Astrocyte of the spinal cord (primary cell): ENCODE results near the gene HS3ST5.
"Not testable (repeated sequence)": the region's sequence is repeated elsewhere in the genome, so short reads cannot be mapped to it uniquely, and the experiment has no call there.

Experiments
- DNase-seq: peaks from one replicate; pipeline ENCODE4 v3.0.0; 2011; ENCODE audit warnings: low read depth, low spot score
- H3K4me3 ChIP-seq: 2 replicates; pipeline ENCODE4 v1.5.1; 2011; ENCODE audit warnings: low read depth, mild to moderate bottlenecking, low read length, moderate library complexity
- CTCF ChIP-seq: IDR thresholded peaks from 2 replicates; pipeline ENCODE4 v1.5.1; 2012; ENCODE audit warnings: low read depth, mild to moderate bottlenecking, low read length, inconsistent platforms
- in situ Hi-C: cut with HindIII; loops from 2 replicates; pipeline ENCODE4 v1.10.0; 2017; ENCODE audit warnings: low sequenced_read_pairs

Gene HS3ST5

DNA sequence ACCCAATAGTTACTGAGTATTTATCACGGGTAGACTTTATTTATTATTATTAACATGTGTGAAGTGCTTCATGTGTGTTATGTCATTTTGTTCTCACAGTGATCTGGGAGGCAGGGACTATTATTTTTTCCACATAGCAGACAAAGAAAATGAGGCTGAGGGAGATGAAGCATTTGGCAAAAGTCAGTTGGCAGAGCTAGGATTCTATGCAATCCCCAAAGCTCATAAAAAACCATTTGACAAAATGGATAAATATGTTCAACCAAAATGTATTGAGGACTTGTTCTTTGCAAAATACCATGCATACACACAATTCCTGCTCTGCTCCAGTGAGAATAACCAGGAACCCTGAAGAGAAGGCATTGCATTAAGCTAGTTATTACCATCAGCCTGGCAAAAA is 184.4 kb downstream of the HS3ST5 start:
- TF ChIP-seq CTCF, result no peak
- in situ Hi-C loops, result no loop called here
- no peak for DNase-seq
- H3K4me3 ChIP-seq, result no peak overlapping the region

- no peak for TF ChIP-seq CTCF
- DNase-seq, result no peak
- in situ Hi-C loops, result no loop called here
- H3K4me3 ChIP-seq, result no peak overlapping the region
Measured at GRCh38 chr6:114157848-114158247, 185.0 kb downstream of the HS3ST5 start.

GRCh38 chr6:114155763-114156162 is 187.1 kb downstream of the HS3ST5 start:
- no peak overlapping the region for H3K4me3 ChIP-seq
- DNase-seq, result no peak
- TF ChIP-seq CTCF, result no peak
- in situ Hi-C loops, result no loop called here

DNA sequence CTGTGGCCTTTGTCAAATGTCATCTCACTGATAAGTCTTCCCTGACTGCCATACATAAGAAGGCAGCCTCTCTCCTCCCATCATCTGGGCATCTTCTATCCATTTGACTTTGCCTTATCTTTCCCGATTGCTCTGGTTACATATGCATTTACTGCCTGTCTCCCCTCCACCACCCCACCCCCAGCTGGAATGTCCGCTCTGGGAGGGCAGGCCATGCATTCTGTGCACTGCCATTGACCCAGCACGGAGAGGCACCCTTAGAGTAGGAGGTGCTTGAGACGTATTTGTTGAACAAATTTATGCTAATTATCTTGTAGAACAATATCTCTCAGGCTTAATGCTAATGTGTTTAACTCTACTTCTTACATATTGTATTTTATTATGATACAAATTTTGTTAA is 188.0 kb downstream of the HS3ST5 start:
- in situ Hi-C loops, result no loop called here
- no peak overlapping the region for H3K4me3 ChIP-seq
- no peak for TF ChIP-seq CTCF
- DNase-seq, result no peak

DNA sequence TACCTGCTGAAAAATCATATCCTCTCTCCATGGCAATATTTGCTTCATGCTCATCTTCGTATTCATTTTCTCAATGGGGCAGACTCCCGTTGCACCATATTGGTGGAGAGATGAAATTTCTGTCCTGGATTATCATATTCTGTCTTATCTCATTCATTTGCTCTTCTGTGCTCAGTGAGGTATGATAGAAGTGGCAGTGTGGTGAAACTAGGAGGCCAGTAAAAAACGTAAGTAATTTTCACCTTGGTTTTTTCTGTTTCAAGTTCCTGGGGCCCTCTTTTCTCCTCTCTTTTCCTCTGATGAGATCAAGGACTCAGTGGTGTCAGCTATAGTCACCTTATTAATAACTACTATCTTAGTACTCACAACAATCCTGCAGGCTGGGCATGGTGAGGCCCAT is 189.4 kb downstream of the HS3ST5 start:
- no peak for DNase-seq
- no peak overlapping the region for H3K4me3 ChIP-seq
- no peak for TF ChIP-seq CTCF
- in situ Hi-C loops, result no loop called here

DNA sequence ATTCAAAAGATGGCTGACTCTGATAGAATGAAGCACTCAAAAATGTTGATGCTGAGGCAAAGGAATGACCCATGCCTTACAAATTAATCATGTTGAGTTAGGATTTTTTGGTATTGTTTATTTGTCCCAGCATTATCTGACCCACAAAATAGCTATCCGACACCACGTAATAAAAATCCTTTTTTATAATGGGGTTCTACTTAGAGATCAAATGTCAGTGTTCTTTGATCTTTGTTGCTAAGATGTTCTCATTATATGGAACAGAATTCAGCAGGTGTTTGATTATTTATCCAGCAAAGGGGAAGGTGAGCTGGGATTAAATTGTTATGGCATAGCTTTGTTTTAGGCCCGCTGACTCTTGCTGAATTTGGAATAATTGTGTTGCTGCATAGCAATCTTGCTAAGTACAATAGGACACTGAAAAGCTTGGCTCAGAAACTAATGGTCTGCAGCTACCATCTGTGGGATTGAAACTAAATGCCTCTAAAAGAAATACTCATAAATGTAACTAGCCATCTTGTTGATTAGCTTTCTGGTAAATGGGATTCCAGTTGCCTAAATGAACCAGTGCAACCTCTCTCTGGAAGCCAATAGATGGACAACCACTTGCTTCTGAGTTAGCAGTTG is 191.6 kb downstream of the HS3ST5 start:
- in situ Hi-C loops, result no loop called here
- no peak for TF ChIP-seq CTCF
- no peak overlapping the region for H3K4me3 ChIP-seq
- no peak for DNase-seq

DNA sequence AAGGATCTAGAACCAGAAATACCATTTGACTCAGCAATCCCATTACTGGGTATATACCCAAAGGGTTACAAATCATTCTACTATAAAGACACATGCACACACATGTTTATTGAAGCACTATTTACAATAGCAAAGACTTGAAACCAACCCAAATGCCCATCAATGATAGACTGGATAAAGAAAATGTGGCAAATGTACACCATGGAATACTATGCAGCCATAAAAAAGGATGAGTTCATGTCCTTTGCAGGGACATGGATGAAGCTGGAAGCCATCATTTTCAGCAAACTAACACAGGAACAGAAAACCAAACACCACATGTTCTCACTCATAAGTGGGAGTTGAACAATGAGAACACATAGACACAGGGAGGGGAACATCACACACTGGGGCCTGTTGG is 193.6 kb downstream of the HS3ST5 start:
- DNase-seq, H3K4me3 ChIP-seq, in situ Hi-C loops: not testable (repeated sequence)
